ENCODE data around the gene ENTREP1. TPM values are rescaled to one million over a fixed set of nuclear protein-coding genes. Genes with fewer than 3 reads are reported as not detected.

The ENTREP1 gene
- total and polyA plus RNA-seq, 4 donors, result 0.07 to 0.33 (median 0.12) TPM

DNA sequence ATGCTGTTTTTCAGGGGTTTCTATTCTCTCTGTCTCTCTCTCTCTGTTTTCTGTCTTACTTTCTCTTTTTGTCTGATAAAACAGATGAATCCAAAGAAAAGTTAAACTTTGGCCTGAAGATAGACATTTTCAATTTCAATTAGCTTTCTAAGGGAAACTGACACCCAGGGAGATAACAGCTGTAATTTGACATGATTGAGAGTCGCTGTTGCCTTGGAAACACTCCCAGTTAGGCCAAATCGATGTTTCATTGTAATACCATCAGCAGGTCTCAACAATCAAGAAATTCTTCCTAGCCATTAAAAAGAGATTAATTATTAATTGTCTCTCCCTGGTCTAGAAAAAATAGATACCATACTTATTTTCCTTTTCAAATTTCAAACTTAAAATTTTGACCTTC, 53.0 kb downstream of the ENTREP1 start:
- Histone ChIP-seq H3K9me3 (ENCODE audit: control insufficient read depth in 4 of 4, low read length in 3 of 4) (no peaks in the 10 kb centered on the region), H3K36me3 (ENCODE audit: control insufficient read depth in 4 of 4, insufficient read depth in 3 of 4, low read depth in 1 of 4, low read length in 3 of 4) (no peaks in the 10 kb centered on the region), H3K27me3 (ENCODE audit: control insufficient read depth in 4 of 4, insufficient read depth in 4 of 4, low read length in 3 of 4) (no peaks in the 10 kb centered on the region), H3K4me1 (ENCODE audit: control insufficient read depth in 4 of 4, insufficient read depth in 4 of 4, low read length in 3 of 4) (no peaks in the 10 kb centered on the region), H3K27ac (ENCODE audit: low read depth in 1 of 2, low read length in 2 of 2) (no peak overlapping the region), H3K4me3 (ENCODE audit: low read depth in 1 of 3, low read length in 3 of 3) (no peak overlapping the region), H3K9ac (ENCODE audit: low read depth in 1 of 2, low read length in 2 of 2) (no peak overlapping the region)
- TF ChIP-seq, protein P1, sequence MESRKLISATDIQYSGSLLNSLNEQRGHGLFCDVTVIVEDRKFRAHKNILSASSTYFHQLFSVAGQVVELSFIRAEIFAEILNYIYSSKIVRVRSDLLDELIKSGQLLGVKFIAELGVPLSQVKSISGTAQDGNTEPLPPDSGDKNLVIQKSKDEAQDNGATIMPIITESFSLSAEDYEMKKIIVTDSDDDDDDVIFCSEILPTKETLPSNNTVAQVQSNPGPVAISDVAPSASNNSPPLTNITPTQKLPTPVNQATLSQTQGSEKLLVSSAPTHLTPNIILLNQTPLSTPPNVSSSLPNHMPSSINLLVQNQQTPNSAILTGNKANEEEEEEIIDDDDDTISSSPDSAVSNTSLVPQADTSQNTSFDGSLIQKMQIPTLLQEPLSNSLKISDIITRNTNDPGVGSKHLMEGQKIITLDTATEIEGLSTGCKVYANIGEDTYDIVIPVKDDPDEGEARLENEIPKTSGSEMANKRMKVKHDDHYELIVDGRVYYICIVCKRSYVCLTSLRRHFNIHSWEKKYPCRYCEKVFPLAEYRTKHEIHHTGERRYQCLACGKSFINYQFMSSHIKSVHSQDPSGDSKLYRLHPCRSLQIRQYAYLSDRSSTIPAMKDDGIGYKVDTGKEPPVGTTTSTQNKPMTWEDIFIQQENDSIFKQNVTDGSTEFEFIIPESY (IDR thresholded peaks at IDR 0.05), result no peak
- no peak for TF ChIP-seq HNF4A (conservative IDR thresholded peaks at IDR 0.05)
- TF ChIP-seq RAD21 (IDR thresholded peaks at IDR 0.05), result no peak
- no peak for TF ChIP-seq NR2F2 (IDR thresholded peaks at IDR 0.05)
- TF ChIP-seq YY1 (IDR thresholded peaks at IDR 0.05), result no peak
- TF ChIP-seq, protein P2, sequence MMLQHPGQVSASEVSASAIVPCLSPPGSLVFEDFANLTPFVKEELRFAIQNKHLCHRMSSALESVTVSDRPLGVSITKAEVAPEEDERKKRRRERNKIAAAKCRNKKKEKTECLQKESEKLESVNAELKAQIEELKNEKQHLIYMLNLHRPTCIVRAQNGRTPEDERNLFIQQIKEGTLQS (IDR thresholded peaks at IDR 0.05), result no peak
- TF ChIP-seq, protein P3, sequence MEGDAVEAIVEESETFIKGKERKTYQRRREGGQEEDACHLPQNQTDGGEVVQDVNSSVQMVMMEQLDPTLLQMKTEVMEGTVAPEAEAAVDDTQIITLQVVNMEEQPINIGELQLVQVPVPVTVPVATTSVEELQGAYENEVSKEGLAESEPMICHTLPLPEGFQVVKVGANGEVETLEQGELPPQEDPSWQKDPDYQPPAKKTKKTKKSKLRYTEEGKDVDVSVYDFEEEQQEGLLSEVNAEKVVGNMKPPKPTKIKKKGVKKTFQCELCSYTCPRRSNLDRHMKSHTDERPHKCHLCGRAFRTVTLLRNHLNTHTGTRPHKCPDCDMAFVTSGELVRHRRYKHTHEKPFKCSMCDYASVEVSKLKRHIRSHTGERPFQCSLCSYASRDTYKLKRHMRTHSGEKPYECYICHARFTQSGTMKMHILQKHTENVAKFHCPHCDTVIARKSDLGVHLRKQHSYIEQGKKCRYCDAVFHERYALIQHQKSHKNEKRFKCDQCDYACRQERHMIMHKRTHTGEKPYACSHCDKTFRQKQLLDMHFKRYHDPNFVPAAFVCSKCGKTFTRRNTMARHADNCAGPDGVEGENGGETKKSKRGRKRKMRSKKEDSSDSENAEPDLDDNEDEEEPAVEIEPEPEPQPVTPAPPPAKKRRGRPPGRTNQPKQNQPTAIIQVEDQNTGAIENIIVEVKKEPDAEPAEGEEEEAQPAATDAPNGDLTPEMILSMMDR (IDR thresholded peaks at IDR 0.05; ENCODE audit: low read depth, low read length, missing input control), result no peak
- TF ChIP-seq FOXA1 (IDR thresholded peaks at IDR 0.05), result no peak
- TF ChIP-seq HNF4G (IDR thresholded peaks at IDR 0.05), result no peak
- TF ChIP-seq FOXA2 (IDR thresholded peaks at IDR 0.05), result no peak
- 86% methylated on average over 2 of the region's 2 CpGs for WGBS
- DNase-seq (ENCODE audit: low spot score), result no peak

DNA sequence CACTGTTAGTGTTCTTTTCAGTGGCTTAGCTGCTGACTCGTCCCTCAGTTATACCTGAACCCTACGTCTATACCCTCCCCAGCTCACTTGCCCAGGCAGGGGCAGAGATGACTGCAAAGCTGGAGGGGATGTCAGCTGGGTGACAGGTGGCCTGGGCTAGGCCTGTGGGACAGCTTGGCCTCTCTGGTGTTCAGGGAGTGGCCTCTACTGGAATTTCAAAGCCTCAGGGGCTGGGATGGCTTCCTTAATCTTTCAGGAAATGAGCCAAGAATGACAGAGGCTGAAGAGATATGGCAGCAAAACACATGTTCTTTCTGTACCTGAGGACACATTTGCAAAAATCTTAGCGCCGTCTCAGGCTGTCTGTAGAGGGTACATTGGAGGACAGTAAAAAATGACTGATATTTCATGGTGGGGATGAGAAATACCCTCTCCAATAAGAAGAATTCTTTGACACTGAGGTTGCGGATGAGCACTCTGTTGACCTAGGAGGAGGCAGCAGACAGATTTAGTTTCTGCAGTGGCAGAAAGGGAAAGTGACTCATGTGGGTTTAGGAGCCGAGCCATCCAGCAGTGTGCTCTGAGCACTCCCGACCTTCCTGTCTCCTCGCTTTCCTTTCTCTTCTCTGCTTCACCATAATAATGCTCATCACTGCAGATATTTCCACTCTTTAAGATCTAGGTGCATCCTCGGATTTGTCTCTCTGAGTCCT, 54.4 kb downstream of the ENTREP1 start:
- H3K9ac ChIP-seq (ENCODE audit: low read depth in 1 of 2, low read length in 2 of 2), result no peak overlapping the region
- H3K36me3 ChIP-seq (ENCODE audit: control insufficient read depth in 4 of 4, insufficient read depth in 3 of 4, low read depth in 1 of 4, low read length in 3 of 4), result no peaks in the 10 kb centered on the region
- no peak for DNase-seq (ENCODE audit: low spot score)
- 78% methylated on average over 9 of the region's 9 CpGs for WGBS
- no peak overlapping the region for H3K27ac ChIP-seq (ENCODE audit: low read depth in 1 of 2, low read length in 2 of 2)
- no peaks in the 10 kb centered on the region for H3K4me1 ChIP-seq (ENCODE audit: control insufficient read depth in 4 of 4, insufficient read depth in 4 of 4, low read length in 3 of 4)
- H3K9me3 ChIP-seq (ENCODE audit: control insufficient read depth in 4 of 4, low read length in 3 of 4), result no peaks in the 10 kb centered on the region
- no peak overlapping the region for H3K4me3 ChIP-seq (ENCODE audit: low read depth in 1 of 3, low read length in 3 of 3)
- TF ChIP-seq RAD21 (IDR thresholded peaks at IDR 0.05) (no peak), GABPA (IDR thresholded peaks at IDR 0.05 in 1 of 2, conservative IDR thresholded peaks at IDR 0.05 in 1 of 2) (no peak), HNF4G (IDR thresholded peaks at IDR 0.05) (no peak), YY1 (IDR thresholded peaks at IDR 0.05) (no peak), JUND (IDR thresholded peaks at IDR 0.05) (no peak), EGR1 (IDR thresholded peaks at IDR 0.05; ENCODE audit: low read depth in 2 of 2) (no peak), HNF4A (conservative IDR thresholded peaks at IDR 0.05) (no peak), FOXA2 (IDR thresholded peaks at IDR 0.05) (no peak), SP1 (IDR thresholded peaks at IDR 0.05) (no peak), FOXA1 (IDR thresholded peaks at IDR 0.05) (no peak), NR2F2 (IDR thresholded peaks at IDR 0.05) (no peak), TAF1 (conservative IDR thresholded peaks at IDR 0.05) (no peak)
- TF ChIP-seq, protein P2 (IDR thresholded peaks at IDR 0.05), result no peak
- TF ChIP-seq, protein P4, sequence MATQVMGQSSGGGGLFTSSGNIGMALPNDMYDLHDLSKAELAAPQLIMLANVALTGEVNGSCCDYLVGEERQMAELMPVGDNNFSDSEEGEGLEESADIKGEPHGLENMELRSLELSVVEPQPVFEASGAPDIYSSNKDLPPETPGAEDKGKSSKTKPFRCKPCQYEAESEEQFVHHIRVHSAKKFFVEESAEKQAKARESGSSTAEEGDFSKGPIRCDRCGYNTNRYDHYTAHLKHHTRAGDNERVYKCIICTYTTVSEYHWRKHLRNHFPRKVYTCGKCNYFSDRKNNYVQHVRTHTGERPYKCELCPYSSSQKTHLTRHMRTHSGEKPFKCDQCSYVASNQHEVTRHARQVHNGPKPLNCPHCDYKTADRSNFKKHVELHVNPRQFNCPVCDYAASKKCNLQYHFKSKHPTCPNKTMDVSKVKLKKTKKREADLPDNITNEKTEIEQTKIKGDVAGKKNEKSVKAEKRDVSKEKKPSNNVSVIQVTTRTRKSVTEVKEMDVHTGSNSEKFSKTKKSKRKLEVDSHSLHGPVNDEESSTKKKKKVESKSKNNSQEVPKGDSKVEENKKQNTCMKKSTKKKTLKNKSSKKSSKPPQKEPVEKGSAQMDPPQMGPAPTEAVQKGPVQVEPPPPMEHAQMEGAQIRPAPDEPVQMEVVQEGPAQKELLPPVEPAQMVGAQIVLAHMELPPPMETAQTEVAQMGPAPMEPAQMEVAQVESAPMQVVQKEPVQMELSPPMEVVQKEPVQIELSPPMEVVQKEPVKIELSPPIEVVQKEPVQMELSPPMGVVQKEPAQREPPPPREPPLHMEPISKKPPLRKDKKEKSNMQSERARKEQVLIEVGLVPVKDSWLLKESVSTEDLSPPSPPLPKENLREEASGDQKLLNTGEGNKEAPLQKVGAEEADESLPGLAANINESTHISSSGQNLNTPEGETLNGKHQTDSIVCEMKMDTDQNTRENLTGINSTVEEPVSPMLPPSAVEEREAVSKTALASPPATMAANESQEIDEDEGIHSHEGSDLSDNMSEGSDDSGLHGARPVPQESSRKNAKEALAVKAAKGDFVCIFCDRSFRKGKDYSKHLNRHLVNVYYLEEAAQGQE (IDR thresholded peaks at IDR 0.05), result no peak
- TF ChIP-seq, protein P5, sequence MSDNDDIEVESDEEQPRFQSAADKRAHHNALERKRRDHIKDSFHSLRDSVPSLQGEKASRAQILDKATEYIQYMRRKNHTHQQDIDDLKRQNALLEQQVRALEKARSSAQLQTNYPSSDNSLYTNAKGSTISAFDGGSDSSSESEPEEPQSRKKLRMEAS (IDR thresholded peaks at IDR 0.05), result no peak
- TF ChIP-seq, protein P3 (IDR thresholded peaks at IDR 0.05; ENCODE audit: low read depth, low read length, missing input control), result no peak
- TF ChIP-seq, protein P1 (IDR thresholded peaks at IDR 0.05), result no peak
- H3K27me3 ChIP-seq (ENCODE audit: control insufficient read depth in 4 of 4, insufficient read depth in 4 of 4, low read length in 3 of 4), result no peaks in the 10 kb centered on the region
